Hepatocyte (in vitro differentiated cells): Measurements from ENCODE around the gene CCDC24.

Source experiments
- EZH2 ChIP-seq: fragments of 200-600 bp; sonication (generic); IDR thresholded peaks from 2 replicates; pipeline ENCODE4 v1.6.1; 2016; ENCODE audit warnings: antibody characterized with exemption, mild to moderate bottlenecking, borderline replicate concordance
- EZH2phosphoT487 ChIP-seq: fragments of 200-600 bp; sonication (generic); IDR thresholded peaks from one replicate; pipeline ENCODE4 v1.6.1; 2018; ENCODE audit warnings: antibody characterized with exemption, mild to moderate bottlenecking, low read depth, moderate library complexity; ENCODE audit not compliant: unreplicated experiment, severe bottlenecking
- TF ChIP-seq, protein P1 (sequence below): fragments of 200-600 bp; sonication (generic); IDR thresholded peaks from 2 replicates; pipeline ENCODE4 v1.5.1; 2016; ENCODE audit warnings: antibody characterized with exemption, mild to moderate bottlenecking; ENCODE audit not compliant: poor library complexity

DNA sequence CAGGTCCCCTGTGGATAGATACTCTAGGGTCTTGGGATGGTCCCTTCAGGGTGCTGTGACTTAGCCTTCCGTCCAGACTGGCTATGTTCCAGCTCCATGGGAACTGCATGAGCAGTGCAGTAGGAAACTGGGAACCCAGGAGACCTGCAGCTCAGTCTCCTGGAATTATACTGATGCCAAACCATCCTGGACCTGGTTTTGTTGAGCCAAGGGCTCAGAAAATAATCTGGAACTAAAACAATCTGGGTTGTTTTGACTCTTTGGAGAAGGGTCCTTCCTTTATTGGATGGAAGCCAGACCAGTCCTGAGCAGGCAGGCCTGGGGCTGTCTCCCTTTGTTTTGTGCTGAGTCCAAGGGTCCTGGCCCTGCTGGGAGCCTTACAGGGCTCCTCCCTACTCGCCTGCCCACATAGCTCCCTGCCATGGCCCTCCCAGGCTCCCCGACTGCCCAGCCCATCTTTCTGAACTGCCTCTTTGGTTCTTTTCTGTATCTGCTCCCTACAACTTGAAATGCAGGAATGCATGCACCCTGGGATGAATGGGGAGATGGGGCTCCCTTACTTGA, 43.4 kb upstream of the CCDC24 start:
- TF ChIP-seq, protein P1, sequence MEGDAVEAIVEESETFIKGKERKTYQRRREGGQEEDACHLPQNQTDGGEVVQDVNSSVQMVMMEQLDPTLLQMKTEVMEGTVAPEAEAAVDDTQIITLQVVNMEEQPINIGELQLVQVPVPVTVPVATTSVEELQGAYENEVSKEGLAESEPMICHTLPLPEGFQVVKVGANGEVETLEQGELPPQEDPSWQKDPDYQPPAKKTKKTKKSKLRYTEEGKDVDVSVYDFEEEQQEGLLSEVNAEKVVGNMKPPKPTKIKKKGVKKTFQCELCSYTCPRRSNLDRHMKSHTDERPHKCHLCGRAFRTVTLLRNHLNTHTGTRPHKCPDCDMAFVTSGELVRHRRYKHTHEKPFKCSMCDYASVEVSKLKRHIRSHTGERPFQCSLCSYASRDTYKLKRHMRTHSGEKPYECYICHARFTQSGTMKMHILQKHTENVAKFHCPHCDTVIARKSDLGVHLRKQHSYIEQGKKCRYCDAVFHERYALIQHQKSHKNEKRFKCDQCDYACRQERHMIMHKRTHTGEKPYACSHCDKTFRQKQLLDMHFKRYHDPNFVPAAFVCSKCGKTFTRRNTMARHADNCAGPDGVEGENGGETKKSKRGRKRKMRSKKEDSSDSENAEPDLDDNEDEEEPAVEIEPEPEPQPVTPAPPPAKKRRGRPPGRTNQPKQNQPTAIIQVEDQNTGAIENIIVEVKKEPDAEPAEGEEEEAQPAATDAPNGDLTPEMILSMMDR = no peak
- TF ChIP-seq EZH2 = no peak
- no peak for TF ChIP-seq EZH2phosphoT487
